KMS-11 (cell line): ENCODE measurements around the gene COL6A5.

Experiments
- H2AFZ ChIP-seq: fragments of 200-600 bp; sonication (generic); 2 replicates; pipeline ENCODE4 v1.6.1; 2016; ENCODE audit warnings: antibody characterized with exemption, mixed run types, low read depth
- H3K27ac ChIP-seq: fragments of 200-600 bp; sonication (generic); 2 replicates; pipeline ENCODE4 v1.6.1; 2016; ENCODE audit warnings: mild to moderate bottlenecking, mixed run types
- H3K27me3 ChIP-seq: fragments of 200-600 bp; sonication (generic); 2 replicates; pipeline ENCODE4 v1.6.1; 2017; ENCODE audit warnings: mild to moderate bottlenecking, low read depth, mixed run types, moderate library complexity; ENCODE audit not compliant: insufficient read depth
- H3K36me3 ChIP-seq: fragments of 200-600 bp; sonication (generic); 2 replicates; pipeline ENCODE4 v1.6.1; 2017; ENCODE audit warnings: mild to moderate bottlenecking, mixed run types; ENCODE audit not compliant: insufficient read depth
- H3K4me1 ChIP-seq: fragments of 200-600 bp; sonication (generic); 2 replicates; pipeline ENCODE4 v1.6.1; 2016; ENCODE audit warnings: mild to moderate bottlenecking, low read depth, mixed run types; ENCODE audit not compliant: poor library complexity, severe bottlenecking
- H3K4me2 ChIP-seq: fragments of 200-600 bp; sonication (generic); 2 replicates; pipeline ENCODE4 v1.7.0; 2016; ENCODE audit warnings: mild to moderate bottlenecking, mixed run types
- H3K4me3 ChIP-seq: fragments of 200-600 bp; sonication (generic); IDR thresholded peaks from 2 replicates; pipeline ENCODE4 v1.6.1; 2017; ENCODE audit warnings: low read depth, low read length, mixed read lengths; ENCODE audit not compliant: insufficient read depth
- H3K79me2 ChIP-seq: fragments of 200-600 bp; sonication (generic); 2 replicates; pipeline ENCODE4 v1.6.1; 2016; ENCODE audit warnings: low read depth, mixed run types; ENCODE audit not compliant: insufficient read depth
- H3K9ac ChIP-seq: fragments of 200-600 bp; sonication (generic); 2 replicates; pipeline ENCODE4 v1.6.1; 2016; ENCODE audit warnings: mild to moderate bottlenecking, mixed run types
- H4K20me1 ChIP-seq: fragments of 200-600 bp; sonication (generic); 2 replicates; pipeline ENCODE4 v1.6.1; 2016; ENCODE audit warnings: mild to moderate bottlenecking, mixed run types; ENCODE audit not compliant: insufficient read depth
- TF ChIP-seq, protein P1 (sequence below): fragments of 200-600 bp; sonication (generic); conservative IDR thresholded peaks from 2 replicates; pipeline ENCODE4 v1.6.1; 2017; ENCODE audit warnings: low read depth, mild to moderate bottlenecking, antibody characterized with exemption, low read length, moderate library complexity, mixed read lengths

Gene COL6A5

DNA sequence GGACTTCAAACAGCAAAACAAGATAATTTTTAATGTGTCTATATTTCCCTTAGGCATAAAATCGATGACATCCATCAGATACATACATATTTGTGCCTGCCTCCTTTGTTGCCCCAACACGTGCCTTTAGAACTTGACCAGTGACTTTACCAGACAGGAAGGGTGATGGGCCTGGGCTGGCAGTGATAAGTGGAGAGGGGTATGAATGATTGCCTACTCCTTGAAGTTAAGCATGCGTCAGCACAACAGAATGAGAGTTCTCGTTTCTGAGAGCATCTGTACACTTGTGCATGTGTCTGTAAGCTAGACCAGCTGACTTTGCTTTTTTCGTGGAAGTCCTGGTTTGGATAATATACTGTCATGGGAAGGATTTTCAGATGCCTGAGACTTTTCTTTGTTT, 116.6 kb downstream of the COL6A5 start:
- Histone ChIP-seq H3K4me3 (no peak overlapping the region), H3K4me1 (peaks cover 6% of the 10 kb centered on the region), H3K4me2 (no peak overlapping the region), H3K36me3 (no peaks in the 10 kb centered on the region), H3K79me2 (no peaks in the 10 kb centered on the region), H3K9ac (no peak overlapping the region), H3K27me3 (no peaks in the 10 kb centered on the region), H4K20me1 (no peaks in the 10 kb centered on the region), H3K27ac (no peak overlapping the region), H2AFZ (no peak overlapping the region)
- TF ChIP-seq, protein P1, sequence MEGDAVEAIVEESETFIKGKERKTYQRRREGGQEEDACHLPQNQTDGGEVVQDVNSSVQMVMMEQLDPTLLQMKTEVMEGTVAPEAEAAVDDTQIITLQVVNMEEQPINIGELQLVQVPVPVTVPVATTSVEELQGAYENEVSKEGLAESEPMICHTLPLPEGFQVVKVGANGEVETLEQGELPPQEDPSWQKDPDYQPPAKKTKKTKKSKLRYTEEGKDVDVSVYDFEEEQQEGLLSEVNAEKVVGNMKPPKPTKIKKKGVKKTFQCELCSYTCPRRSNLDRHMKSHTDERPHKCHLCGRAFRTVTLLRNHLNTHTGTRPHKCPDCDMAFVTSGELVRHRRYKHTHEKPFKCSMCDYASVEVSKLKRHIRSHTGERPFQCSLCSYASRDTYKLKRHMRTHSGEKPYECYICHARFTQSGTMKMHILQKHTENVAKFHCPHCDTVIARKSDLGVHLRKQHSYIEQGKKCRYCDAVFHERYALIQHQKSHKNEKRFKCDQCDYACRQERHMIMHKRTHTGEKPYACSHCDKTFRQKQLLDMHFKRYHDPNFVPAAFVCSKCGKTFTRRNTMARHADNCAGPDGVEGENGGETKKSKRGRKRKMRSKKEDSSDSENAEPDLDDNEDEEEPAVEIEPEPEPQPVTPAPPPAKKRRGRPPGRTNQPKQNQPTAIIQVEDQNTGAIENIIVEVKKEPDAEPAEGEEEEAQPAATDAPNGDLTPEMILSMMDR = no peak

GRCh38 chr3:130463221-130463620, 117.7 kb downstream of the COL6A5 start:
- Histone ChIP-seq H4K20me1 (no peaks in the 10 kb centered on the region), H3K4me2 (no peak overlapping the region), H2AFZ (no peak overlapping the region), H3K9ac (no peak overlapping the region), H3K4me1 (peaks cover 6% of the 10 kb centered on the region), H3K27me3 (no peaks in the 10 kb centered on the region), H3K36me3 (no peaks in the 10 kb centered on the region), H3K4me3 (no peak overlapping the region), H3K79me2 (no peaks in the 10 kb centered on the region), H3K27ac (no peak overlapping the region)
- TF ChIP-seq, protein P1 = no peak

DNA sequence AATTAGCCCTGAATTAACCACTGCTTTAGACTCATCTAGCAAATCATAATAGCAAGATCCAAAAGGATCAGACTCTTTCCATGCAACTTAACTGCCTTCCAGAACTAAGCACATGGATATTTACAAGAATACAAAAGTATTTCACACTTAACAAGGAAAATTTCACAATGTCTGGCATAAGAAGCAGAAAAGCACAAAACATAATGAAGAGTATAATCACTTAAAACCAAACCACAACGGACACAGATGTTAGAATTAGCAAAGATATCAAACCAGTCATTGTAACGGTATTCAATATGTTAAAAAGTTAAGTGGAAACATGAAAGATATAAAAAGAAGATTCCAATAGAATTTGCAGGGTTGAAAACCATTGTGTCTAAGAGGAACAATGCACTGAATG, 120.0 kb downstream of the COL6A5 start:
- Histone ChIP-seq H3K27me3 (no peaks in the 10 kb centered on the region), H3K27ac (no peak overlapping the region), H3K4me3 (no peak overlapping the region), H2AFZ (no peak overlapping the region), H3K9ac (no peak overlapping the region), H3K79me2 (no peaks in the 10 kb centered on the region), H3K4me1 (peaks cover 6% of the 10 kb centered on the region), H4K20me1 (no peaks in the 10 kb centered on the region), H3K36me3 (no peaks in the 10 kb centered on the region), H3K4me2 (no peak overlapping the region)
- TF ChIP-seq, protein P1 = no peak

DNA sequence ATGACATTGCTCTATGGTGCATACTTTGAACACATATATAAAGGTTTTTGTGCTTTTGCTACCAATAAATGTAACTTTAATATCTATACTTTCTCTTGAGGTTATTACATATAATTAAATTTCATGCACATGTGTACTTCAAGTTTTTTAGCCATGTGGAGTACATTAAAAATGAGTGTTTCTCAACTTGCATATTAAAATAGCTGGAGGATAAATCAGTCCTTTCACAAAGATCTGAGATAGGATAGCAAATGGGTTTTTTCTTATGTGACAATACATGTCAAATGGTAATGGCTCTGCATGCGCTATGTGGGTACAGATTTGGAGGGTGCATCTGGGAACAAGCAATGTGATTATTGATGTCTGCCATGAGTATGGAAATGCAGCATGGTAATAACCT, 122.8 kb downstream of the COL6A5 start:
- H3K79me2 ChIP-seq = no peaks in the 10 kb centered on the region
- TF ChIP-seq, protein P1 = no peak
- H4K20me1 ChIP-seq = no peaks in the 10 kb centered on the region
- no peak overlapping the region for H3K4me3 ChIP-seq
- no peak overlapping the region for H2AFZ ChIP-seq
- H3K36me3 ChIP-seq = no peaks in the 10 kb centered on the region
- H3K27me3 ChIP-seq = no peaks in the 10 kb centered on the region
- no peak overlapping the region for H3K9ac ChIP-seq
- H3K27ac ChIP-seq = no peak overlapping the region
- no peak overlapping the region for H3K4me2 ChIP-seq
- peaks cover 6% of the 10 kb centered on the region for H3K4me1 ChIP-seq

DNA sequence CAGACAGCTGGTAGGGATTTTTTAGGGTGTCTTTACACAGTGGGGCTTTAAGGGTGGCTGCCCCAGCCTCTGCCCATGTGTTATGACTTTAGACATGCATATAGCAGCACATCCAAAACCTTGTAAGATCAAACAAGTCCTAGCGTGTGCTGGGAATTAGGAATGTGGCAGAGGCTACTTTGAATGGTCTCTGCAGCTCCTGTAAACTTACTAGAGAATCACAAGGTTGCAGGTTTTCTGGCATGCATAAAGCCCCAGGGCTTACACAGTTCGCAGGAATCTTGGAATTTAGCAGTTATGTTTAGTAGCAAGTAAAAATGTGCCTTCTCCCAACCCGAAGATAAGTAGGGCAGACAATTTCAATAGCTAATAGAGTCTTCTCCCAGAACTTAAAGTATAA, 124.7 kb downstream of the COL6A5 start:
- no peaks in the 10 kb centered on the region for H4K20me1 ChIP-seq

More for the DNA sequence above, 124.7 kb downstream of the COL6A5 start:
- no peaks in the 10 kb centered on the region for H3K27me3 ChIP-seq
- no peaks in the 10 kb centered on the region for H3K79me2 ChIP-seq
- no peaks in the 10 kb centered on the region for H3K36me3 ChIP-seq
- no peaks in the 10 kb centered on the region for H3K4me1 ChIP-seq
- no peak overlapping the region for H2AFZ ChIP-seq
- TF ChIP-seq, protein P1 = no peak
- no peak overlapping the region for H3K9ac ChIP-seq
- no peak overlapping the region for H3K27ac ChIP-seq
- no peak overlapping the region for H3K4me3 ChIP-seq
- no peak overlapping the region for H3K4me2 ChIP-seq
